SK-N-SH (cell line): ENCODE measurements around the gene TMX2. TPM values are rescaled to one million over a fixed set of nuclear protein-coding genes. Genes with fewer than 3 reads are reported as not detected.

Experiments used
- CTCF ChIA-PET: fragments of 300-600, 350-600 bp; formaldehyde crosslinking; extraction: SDS; loops from one replicate; lab custom pipeline; 2021; lab: Yijun Ruan, JAX
- POLR2A ChIA-PET: fragments of 350-600 bp; sonication (Branson Sonifier 250); formaldehyde crosslinking; extraction: SDS; loops from one replicate; lab custom pipeline; 2020; ENCODE audit warnings: antibody characterized with exemption, inconsistent platforms; lab: Yijun Ruan, JAX
- DNase-seq: peaks from one replicate; pipeline ENCODE4 v3.0.0; 2012
- H2AFZ ChIP-seq: fragments of 200-600 bp; sonication (generic); 2 replicates; pipeline ENCODE4 v1.8.1; 2016; ENCODE audit warnings: antibody characterized with exemption, mild to moderate bottlenecking, low read depth
- H3F3A ChIP-seq: fragments of 200-600 bp; sonication (generic); replicated peaks from 2 replicates; pipeline ENCODE3; 2016; ENCODE audit warnings: antibody characterized with exemption, mild to moderate bottlenecking; ENCODE audit not compliant: insufficient read depth
- H3K27ac ChIP-seq, 2 experiments: fragments of 200-500 bp in 1 of 2; fragments of 200-600 bp in 1 of 2; sonication (Bioruptor generic) in 1 of 2; sonication (generic), shearing (Covaris generic) in 1 of 2; 2 replicates each; pipeline versions ENCODE4 v1.5.1 to v1.6.1; 2014 to 2016; ENCODE audit warnings: low read depth in 2 of 2, inconsistent platforms in 1 of 2, low read length in 1 of 2, mild to moderate bottlenecking in 1 of 2, mixed read lengths in 1 of 2
- H3K27me3 ChIP-seq: fragments of 200-600 bp; sonication (generic), shearing (Covaris generic); 2 replicates; pipeline ENCODE4 v1.6.1; 2016; ENCODE audit warnings: mixed run types; ENCODE audit not compliant: insufficient read depth
- H3K36me3 ChIP-seq, 2 experiments: fragments of 200-500 bp in 1 of 2; fragments of 200-600 bp in 1 of 2; sonication (Bioruptor generic) in 1 of 2; sonication (generic) in 1 of 2; replicated peaks in 1 of 2; 2 replicates each; pipeline versions ENCODE3 to v1.5.1; 2014 to 2016; ENCODE audit warnings: low read length in 1 of 2, mild to moderate bottlenecking in 1 of 2; ENCODE audit not compliant: insufficient read depth in 2 of 2, control insufficient read depth in 1 of 2
- H3K4me1 ChIP-seq, 2 experiments: fragments of 200-500 bp in 1 of 2; fragments of 200-600 bp in 1 of 2; sonication (Bioruptor generic) in 1 of 2; sonication (generic), shearing (Covaris generic) in 1 of 2; 2 replicates each; pipeline versions ENCODE4 v1.5.1 to v1.6.1; 2014 to 2016; ENCODE audit warnings: low read depth in 1 of 2, low read length in 1 of 2, mixed run types in 1 of 2; ENCODE audit not compliant: insufficient read depth in 2 of 2, control insufficient read depth in 1 of 2
- H3K4me2 ChIP-seq: fragments of 200-600 bp; sonication (generic), shearing (Covaris generic); 2 replicates; pipeline ENCODE4 v1.6.1; 2017; ENCODE audit warnings: mixed run types
- H3K4me3 ChIP-seq, 2 experiments: fragments of 200-500 bp in 1 of 2; fragments of 200-600 bp in 1 of 2; sonication (Bioruptor generic) in 1 of 2; sonication (generic), shearing (Covaris generic) in 1 of 2; 2 replicates each; pipeline versions ENCODE4 v1.5.1 to v1.8.1; 2014 to 2016; ENCODE audit warnings: low read depth in 2 of 2, inconsistent platforms in 1 of 2, low read length in 1 of 2, mild to moderate bottlenecking in 1 of 2, mixed read lengths in 1 of 2, moderate library complexity in 1 of 2
- H3K79me2 ChIP-seq: fragments of 200-600 bp; sonication (generic); 2 replicates; pipeline ENCODE4 v1.8.1; 2017; ENCODE audit warnings: mild to moderate bottlenecking; ENCODE audit not compliant: insufficient read depth
- H3K9ac ChIP-seq: fragments of 200-600 bp; sonication (generic); 2 replicates; pipeline ENCODE4 v1.6.1; 2017; ENCODE audit warnings: mixed run types
- H3K9me2 ChIP-seq: fragments of 200-600 bp; sonication (generic); 2 replicates; pipeline ENCODE4 v1.6.1; 2017; ENCODE audit warnings: mixed run types
- H3K9me3 ChIP-seq: fragments of 200-600 bp; sonication (generic); 2 replicates; pipeline ENCODE4 v1.6.1; 2017; ENCODE audit warnings: mixed run types, mild to moderate bottlenecking, moderate library complexity
- H4K20me1 ChIP-seq: fragments of 200-600 bp; sonication (generic); 2 replicates; pipeline ENCODE4 v1.6.1; 2017; ENCODE audit warnings: mild to moderate bottlenecking, mixed run types; ENCODE audit not compliant: insufficient read depth
- EP300 ChIP-seq, 2 experiments: IDR thresholded peaks; 2 replicates each; pipeline versions ENCODE4 v1.4.0 to v1.6.1; 2012; ENCODE audit warnings: borderline replicate concordance in 1 of 2, low read depth in 1 of 2, low read length in 1 of 2
- FOXM1 ChIP-seq: IDR thresholded peaks from 2 replicates; pipeline ENCODE4 v1.4.0; 2012; ENCODE audit warnings: low read depth, mild to moderate bottlenecking
- JUND ChIP-seq: IDR thresholded peaks from 2 replicates; pipeline ENCODE4 v1.4.0; 2012
- MEF2A ChIP-seq: IDR thresholded peaks from 2 replicates; pipeline ENCODE4 v1.4.0; 2012; ENCODE audit warnings: low read depth, borderline replicate concordance
- MXI1 ChIP-seq: IDR thresholded peaks from 2 replicates; pipeline ENCODE4 v1.6.1; 2012; ENCODE audit warnings: mild to moderate bottlenecking, low read depth, low read length, improper control_type of control experiment
- NFIC ChIP-seq: IDR thresholded peaks from 2 replicates; pipeline ENCODE4 v1.4.0; 2012; ENCODE audit warnings: borderline replicate concordance
- POLR2AphosphoS5 ChIP-seq: IDR thresholded peaks from 2 replicates; pipeline ENCODE4 v1.6.1; 2012; ENCODE audit warnings: low read depth, low read length
- RAD21 ChIP-seq: IDR thresholded peaks from 2 replicates; pipeline ENCODE4 v1.6.1; 2012; ENCODE audit warnings: mild to moderate bottlenecking, low read length
- RXRA ChIP-seq: IDR thresholded peaks from 2 replicates; pipeline ENCODE4 v1.4.0; 2012; ENCODE audit warnings: low read depth, mild to moderate bottlenecking, borderline replicate concordance
- SMC3 ChIP-seq: IDR thresholded peaks from 2 replicates; pipeline ENCODE4 v1.6.1; 2012; ENCODE audit warnings: low read depth, low read length, improper control_type of control experiment
- TAF1 ChIP-seq: IDR thresholded peaks from 2 replicates; pipeline ENCODE4 v1.6.1; 2012; ENCODE audit warnings: low read depth, mild to moderate bottlenecking, low read length, moderate library complexity, borderline replicate concordance
- polyA plus RNA-seq, 3 experiments: library from polyadenylated mRNA; depleted of rRNA; stranded (reverse); fragments of >200 nt; gene quantifications; 2 replicates each; pipeline ENCODE4 v1.2.3, GENCODE V29; 2012
- small RNA-seq, 7 experiments: library from RNA; depleted of rRNA; stranded (forward); fragments of <200 nt; gene quantifications; one replicate each; pipeline ENCODE3, GENCODE V24; 2012
- TF ChIP-seq, protein P1 (sequence below): IDR thresholded peaks from 2 replicates; pipeline ENCODE4; 2012
- TF ChIP-seq, protein P2 (sequence below): IDR thresholded peaks from 2 replicates; pipeline ENCODE4 v1.4.0; 2012; ENCODE audit warnings: low read depth, borderline replicate concordance
- TF ChIP-seq, protein P3 (sequence below): fragments of 150-350 bp; IDR thresholded peaks from 2 replicates; pipeline ENCODE4 v1.6.1; 2017; ENCODE audit warnings: antibody characterized with exemption, low read length, low read depth, borderline replicate concordance
- TF ChIP-seq, protein P4 (sequence below): IDR thresholded peaks from 2 replicates; pipeline ENCODE4 v1.4.0; 2012; ENCODE audit warnings: low read depth

Gene TMX2
- polyA plus RNA-seq, 1 of the 3 experiments (the other 2 are of a cell fraction): 88.6 TPM

DNA sequence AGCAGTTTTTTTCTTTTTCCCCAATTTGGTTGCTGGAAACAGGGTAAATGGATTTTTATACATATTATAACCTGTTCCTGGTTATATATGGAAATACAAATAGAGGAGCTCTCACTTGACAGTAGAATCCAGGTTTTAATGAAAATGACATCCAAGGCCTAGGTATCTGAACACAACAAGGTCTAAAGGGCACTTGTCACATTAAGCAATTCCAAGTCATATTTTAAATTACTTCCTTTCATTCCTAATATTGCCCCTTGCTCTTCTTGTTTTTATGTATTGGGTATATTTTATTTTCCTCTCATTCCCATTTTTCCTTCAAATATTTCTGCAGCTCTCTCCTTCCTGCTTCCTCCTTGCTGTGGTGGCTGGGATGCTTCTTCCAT, 76.3 kb downstream of the TMX2 start:
- DNase-seq: no peak
- no peak for TF ChIP-seq EP300 (IDR thresholded peaks at IDR 0.05; ENCODE audit: borderline replicate concordance in 1 of 2, low read depth in 1 of 2, low read length in 1 of 2)
- TF ChIP-seq, protein P1, sequence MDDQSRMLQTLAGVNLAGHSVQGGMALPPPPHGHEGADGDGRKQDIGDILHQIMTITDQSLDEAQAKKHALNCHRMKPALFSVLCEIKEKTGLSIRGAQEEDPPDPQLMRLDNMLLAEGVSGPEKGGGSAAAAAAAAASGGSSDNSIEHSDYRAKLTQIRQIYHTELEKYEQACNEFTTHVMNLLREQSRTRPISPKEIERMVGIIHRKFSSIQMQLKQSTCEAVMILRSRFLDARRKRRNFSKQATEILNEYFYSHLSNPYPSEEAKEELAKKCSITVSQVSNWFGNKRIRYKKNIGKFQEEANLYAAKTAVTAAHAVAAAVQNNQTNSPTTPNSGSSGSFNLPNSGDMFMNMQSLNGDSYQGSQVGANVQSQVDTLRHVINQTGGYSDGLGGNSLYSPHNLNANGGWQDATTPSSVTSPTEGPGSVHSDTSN: no peak
- no peak for TF ChIP-seq RAD21
- TF ChIP-seq, protein P2, sequence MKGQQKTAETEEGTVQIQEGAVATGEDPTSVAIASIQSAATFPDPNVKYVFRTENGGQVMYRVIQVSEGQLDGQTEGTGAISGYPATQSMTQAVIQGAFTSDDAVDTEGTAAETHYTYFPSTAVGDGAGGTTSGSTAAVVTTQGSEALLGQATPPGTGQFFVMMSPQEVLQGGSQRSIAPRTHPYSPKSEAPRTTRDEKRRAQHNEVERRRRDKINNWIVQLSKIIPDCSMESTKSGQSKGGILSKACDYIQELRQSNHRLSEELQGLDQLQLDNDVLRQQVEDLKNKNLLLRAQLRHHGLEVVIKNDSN: no peak
- no peak for TF ChIP-seq POLR2AphosphoS5
- no peak for TF ChIP-seq MXI1
- TF ChIP-seq, protein P3, sequence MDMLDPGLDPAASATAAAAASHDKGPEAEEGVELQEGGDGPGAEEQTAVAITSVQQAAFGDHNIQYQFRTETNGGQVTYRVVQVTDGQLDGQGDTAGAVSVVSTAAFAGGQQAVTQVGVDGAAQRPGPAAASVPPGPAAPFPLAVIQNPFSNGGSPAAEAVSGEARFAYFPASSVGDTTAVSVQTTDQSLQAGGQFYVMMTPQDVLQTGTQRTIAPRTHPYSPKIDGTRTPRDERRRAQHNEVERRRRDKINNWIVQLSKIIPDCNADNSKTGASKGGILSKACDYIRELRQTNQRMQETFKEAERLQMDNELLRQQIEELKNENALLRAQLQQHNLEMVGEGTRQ: no peak
- no peak for TF ChIP-seq FOXM1
- no peak for TF ChIP-seq MEF2A
- no peak for TF ChIP-seq NFIC
- TF ChIP-seq, protein P4, sequence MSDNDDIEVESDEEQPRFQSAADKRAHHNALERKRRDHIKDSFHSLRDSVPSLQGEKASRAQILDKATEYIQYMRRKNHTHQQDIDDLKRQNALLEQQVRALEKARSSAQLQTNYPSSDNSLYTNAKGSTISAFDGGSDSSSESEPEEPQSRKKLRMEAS: no peak
- TF ChIP-seq TAF1: no peak
- TF ChIP-seq RXRA: no peak
- no peak for TF ChIP-seq JUND
- TF ChIP-seq SMC3: no peak
- Histone ChIP-seq H3K9me2 (no peaks in the 10 kb centered on the region), H3K4me1 (peaks cover 0 to 15% of the 10 kb centered on the region in 2 experiments; a peak in 2 of 4 replicates), H3K4me2 (no peak overlapping the region), H4K20me1 (peaks cover 36% of the 10 kb centered on the region), H3K27ac (no peak overlapping the region), H3K9ac (no peak overlapping the region), H3K79me2 (peaks cover 97% of the 10 kb centered on the region), H2AFZ (no peak overlapping the region), H3K27me3 (no peaks in the 10 kb centered on the region), H3K36me3 (peaks cover 0 to 13% of the 10 kb centered on the region in 2 experiments), H3F3A (peaks cover 5% of the 10 kb centered on the region), H3K9me3 (no peaks in the 10 kb centered on the region), H3K4me3 (no peak overlapping the region)
- POLR2A ChIA-PET: no interaction called here
- CTCF ChIA-PET: interaction anchor here (1.6 to 2.1 kb wide), 2 partner anchors 10 to 12 kb away, joined by 3 to 17 read pairs; no protein-coding TSS in a partner anchor

Small RNA genes within 50 kb of the gene (small RNA-seq; reads per million reads assigned to genes)
- gene TMX2-CTNND1: 0 reads per million in 7 experiments

Other genes with a start within 250 kb of the TMX2 start
- gene SLC43A1, start 196.9 kb upstream of the TMX2 start, polyA plus RNA-seq (2012; rRNA removed): 3.7 and 4.4 TPM in 2 replicates
- 179 and 189 TPM in 2 replicates for gene TIMM10, start 181.8 kb upstream of the TMX2 start, polyA plus RNA-seq (2012; rRNA removed)
- not detected in 2 replicates for gene SMTNL1, start 175.0 kb upstream of the TMX2 start, polyA plus RNA-seq (2012; rRNA removed)
- 65.9 and 77.0 TPM in 2 replicates for gene UBE2L6, start 144.9 kb upstream of the TMX2 start, polyA plus RNA-seq (2012; rRNA removed)
- gene SERPING1, start 114.9 kb upstream of the TMX2 start, polyA plus RNA-seq (2012; rRNA removed): 1.9 and 4.5 TPM in 2 replicates
- gene YPEL4, start 62.7 kb upstream of the TMX2 start, polyA plus RNA-seq (2012; rRNA removed): 2.3 and 2.4 TPM in 2 replicates
- 18.1 and 25.8 TPM in 2 replicates for gene CLP1, start 54.8 kb upstream of the TMX2 start, polyA plus RNA-seq (2012; rRNA removed)
- 46.6 and 54.8 TPM in 2 replicates for gene ZDHHC5, start 44.5 kb upstream of the TMX2 start, polyA plus RNA-seq (2012; rRNA removed)
- gene MED19, start 378 bp upstream of the TMX2 start, polyA plus RNA-seq (2012; rRNA removed): 35.2 and 38.7 TPM in 2 replicates
- 291 and 333 TPM in 2 replicates for gene SELENOH, start 28.9 kb downstream of the TMX2 start, polyA plus RNA-seq (2012; rRNA removed)
- gene BTBD18, start 39.2 kb downstream of the TMX2 start, polyA plus RNA-seq (2012; rRNA removed): not detected in 2 replicates
- gene CTNND1, start 49.2 kb downstream of the TMX2 start, polyA plus RNA-seq (2012; rRNA removed): 39.4 and 49.4 TPM in 2 replicates